GM12878 (cell line): Measurements from ENCODE around the gene PSENEN. TPM values are rescaled to one million over a fixed set of nuclear protein-coding genes. Genes with fewer than 3 reads are reported as not detected.

Experiments used
- ATAC-seq: fragments of 200-7000 bp; cut with Tn5 transposase; 3 replicates; pipeline ENCODE4 v1.9.1; 2020; ENCODE audit warnings: mild to moderate bottlenecking, moderate library complexity
- BruUV-seq: library from RNA; stranded (reverse); fragments of 400-500 nt; replicated peaks from 2 replicates; lab custom pipeline; 2021; lab: Mats Ljungman, UMichigan
- CTCF ChIA-PET: fragments of 300-600 bp; sonication (Branson Sonifier 250); formaldehyde crosslinking; extraction: SDS; loops from one replicate; lab custom pipeline; 2021; ENCODE audit warnings: inconsistent platforms; lab: Yijun Ruan, JAX
- POLR2A ChIA-PET: fragments of 350-600 bp; formaldehyde crosslinking; extraction: SDS; loops from one replicate; lab custom pipeline; 2021; ENCODE audit warnings: inconsistent platforms; lab: Charles Lee
- RAD21 ChIA-PET: fragments of 300-600 bp; sonication (Branson Sonifier 250); formaldehyde crosslinking; loops from one replicate; lab custom pipeline; 2023; ENCODE audit warnings: antibody characterized with exemption; ENCODE audit not compliant: unreplicated experiment; lab: Charles Lee
- SMC1A ChIA-PET: fragments of 300-600 bp; sonication (Branson Sonifier 250); formaldehyde crosslinking; loops from one replicate; lab custom pipeline; 2023; ENCODE audit not compliant: unreplicated experiment, uncharacterized antibody; lab: Charles Lee
- DNase-seq: peaks from one replicate; pipeline ENCODE4 v3.0.0-alpha.2; 2011; ENCODE audit warnings: low read depth, low spot score
- FAIRE-seq: peaks from 3 replicates; lab custom pipeline; 2011; peaks lifted over from hg19 to GRCh38; lab: Jason Lieb, UNC
- H2AFZ ChIP-seq: 2 replicates; pipeline ENCODE4 v1.6.0; 2011; ENCODE audit warnings: low read depth, low read length, control low read depth; ENCODE audit not compliant: control insufficient read depth
- H3K27ac ChIP-seq: 2 replicates; pipeline ENCODE4 v1.5.1; 2011; ENCODE audit warnings: control low read depth; ENCODE audit not compliant: control insufficient read depth, insufficient read depth
- H3K27me3 ChIP-seq, 2 experiments: replicated peaks in 1 of 2; 2 replicates each; pipeline versions ENCODE4 v1.6.0 to v1.6.1; 2011; ENCODE audit warnings: low read length in 1 of 2; ENCODE audit not compliant: control insufficient read depth in 2 of 2, insufficient read depth in 2 of 2
- H3K36me3 ChIP-seq, 2 experiments: 2 replicates each; pipeline ENCODE4 v1.5.1; 2011; ENCODE audit warnings: low read length in 1 of 2; ENCODE audit not compliant: control insufficient read depth in 2 of 2, insufficient read depth in 2 of 2
- H3K4me1 ChIP-seq: 2 replicates; pipeline ENCODE4 v1.6.1; 2011; ENCODE audit warnings: mild to moderate bottlenecking, low read length, moderate library complexity, mixed read lengths; ENCODE audit not compliant: control insufficient read depth, insufficient read depth
- H3K4me2 ChIP-seq: 2 replicates; pipeline ENCODE4 v1.6.0; 2011; ENCODE audit warnings: control low read depth; ENCODE audit not compliant: control insufficient read depth, insufficient read depth
- H3K4me3 ChIP-seq: fragments of 200-600 bp; sonication (generic); 2 replicates; pipeline ENCODE4 v1.5.1; 2016
- H3K79me2 ChIP-seq: 2 replicates; pipeline ENCODE4 v1.6.0; 2011; ENCODE audit warnings: low read length; ENCODE audit not compliant: control insufficient read depth, insufficient read depth
- H3K9ac ChIP-seq: 2 replicates; pipeline ENCODE4 v1.8.0; 2011; ENCODE audit warnings: low read length, control low read depth, mixed read lengths; ENCODE audit not compliant: control insufficient read depth, insufficient read depth
- H3K9me3 ChIP-seq: replicated peaks from 3 replicates; pipeline ENCODE4 v1.5.1; 2011; ENCODE audit warnings: mild to moderate bottlenecking, low read length; ENCODE audit not compliant: control insufficient read depth, insufficient read depth
- H4K20me1 ChIP-seq: 2 replicates; pipeline ENCODE4 v1.6.0; 2011; ENCODE audit not compliant: control insufficient read depth, insufficient read depth
- CHD1 ChIP-seq: IDR thresholded peaks from 2 replicates; pipeline ENCODE4 v1.6.1; 2012; ENCODE audit warnings: low read depth, low read length, improper control_type of control experiment
- NKRF ChIP-seq: fragments of 450-650 bp; conservative IDR thresholded peaks from 2 replicates; pipeline ENCODE4 v1.6.1; 2017; ENCODE audit warnings: mild to moderate bottlenecking, moderate library complexity
- STAT1 ChIP-seq: fragments of 450-650 bp; conservative IDR thresholded peaks from 2 replicates; pipeline ENCODE4 v1.6.1; 2014; ENCODE audit warnings: antibody characterized with exemption, mild to moderate bottlenecking
- ZNF274 ChIP-seq: IDR thresholded peaks from one replicate; pipeline ENCODE4 v1.8.0; 2011; ENCODE audit not compliant: insufficient read length, insufficient read depth
- ZSCAN29 ChIP-seq: fragments of 450-650 bp; IDR thresholded peaks from 2 replicates; pipeline ENCODE4 v1.6.1; 2017; ENCODE audit warnings: mild to moderate bottlenecking, moderate library complexity
- WGBS: methylation state at CpG from one replicate; pipeline ENCODE4 v1.1.6; 2016; ENCODE audit warnings: low lambda C conversion rate; ENCODE audit not compliant: insufficient replicate concordance, insufficient coverage; ENCODE audit errors: missing lambda C conversion rate; 5-methylcytosine and 5-hydroxymethylcytosine counted together
- in situ Hi-C: fragments of 300-500 bp; cut with MboI; formaldehyde crosslinking; loops from 9 replicates; pipeline ENCODE4 v1.14.3; 2018; ENCODE audit warnings: mixed read lengths
- intact Hi-C: fragments of 100-400 bp; cut with micrococcal nuclease; formaldehyde crosslinking; loops from one replicate; pipeline ENCODE4 v1.14.2; 2022; ENCODE audit not compliant: unreplicated experiment
- polyA plus RNA-seq, 11 experiments: library from polyadenylated mRNA; depleted of rRNA in 4 of 11; unstranded in 6 of 11; stranded (reverse) in 5 of 11; fragments of >200 nt; fragmentation: Nextera tagmentation in 4 of 11; fragmentation: Illumina TruSeq in 1 of 11; extraction: Ambion mirVana in 4 of 11; extraction: Trizol in 1 of 11; gene quantifications; 1 replicate in 1 of 11; 2 replicates in 10 of 11; pipeline versions ENCODE4 v1.2.1 to v1.2.3, GENCODE V29; 2011 to 2016; ENCODE audit warnings: inconsistent platforms in 2 of 11, missing spikeins in 2 of 11, low read depth in 1 of 11
- total RNA-seq, 4 experiments: library from RNA; depleted of rRNA in 3 of 4; stranded (reverse); fragments of >200 nt in 3 of 4; fragmentation: Illumina TruSeq in 1 of 4; extraction: Trizol in 1 of 4; gene quantifications; 2 replicates each; pipeline versions ENCODE4 v1.2.1 to v1.2.3, GENCODE V29; 2013 to 2021
- TF ChIP-seq, protein P1 (sequence below): fragments of 450-650 bp; IDR thresholded peaks from 2 replicates; pipeline ENCODE4 v1.6.1; 2017; ENCODE audit warnings: mild to moderate bottlenecking, moderate library complexity

Gene PSENEN
- total and polyA plus RNA-seq, 10 of the 15 experiments (the other 5 are each of a cell fraction or from before 2014, with no cell fraction given), result 14.4 to 178 (median 43.5) TPM

GRCh38 chr19:35713506-35713850 lies 32.0 kb upstream of the PSENEN start:
- Histone ChIP-seq H3K79me2 (peaks cover 53% of the 10 kb centered on the region), H3K27ac (peak overlapping the region; percentile 95), H3K9me3 (no peaks in the 10 kb centered on the region), H2AFZ (no peak overlapping the region), H3K4me1 (peaks cover 43% of the 10 kb centered on the region), H3K4me2 (peak overlapping the region; percentile 99), H3K27me3 (no peaks in the 10 kb centered on the region), H3K4me3 (peak overlapping the region; percentile 82), H4K20me1 (no peaks in the 10 kb centered on the region), H3K36me3 (no peaks in the 10 kb centered on the region; a peak in 1 of 4 replicates), H3K9ac (peak overlapping the region; percentile 77)
- POLR2A ChIA-PET, result interaction anchor here (0.5 to 12.1 kb wide), 7 partner anchors 14 to 367 kb away, joined by 3 to 516 read pairs (median 11); partner anchors contain the start of genes IGFLR1, LIN37, PSENEN and U2AF1L4
- FAIRE-seq (no peak), ATAC-seq (no peak), DNase-seq (no peak)
- intact Hi-C loops, result loop anchor here (5.0 kb wide), 1 partner anchor 189 kb away; the partner anchor contains the start of genes HCST and NFKBID
- in situ Hi-C loops, result no loop called here
- CTCF ChIA-PET, result interaction anchor here (1.1 to 7.3 kb wide), 9 partner anchors 12 to 196 kb away, joined by 3 to 271 read pairs (median 7); partner anchors contain the start of genes IGFLR1, PSENEN and U2AF1L4
- SMC1A ChIA-PET, result interaction anchor here (0.7 to 6.3 kb wide), 8 partner anchors 15 to 336 kb away, joined by 3 to 375 read pairs (median 5); partner anchors contain the start of genes COX6B1, IGFLR1, PSENEN and U2AF1L4
- RAD21 ChIA-PET, result interaction anchor here (1.2 to 6.3 kb wide), 8 partner anchors 14 to 218 kb away, joined by 3 to 430 read pairs (median 11); partner anchors contain the start of genes IGFLR1, LIN37 and ZBTB32
- TSS peak; percentile 90 for BruUV-seq
- TF ChIP-seq CHD1 (0 out of 2 replicates have a peak, but pooled peaks have one; percentile 0), NKRF (0 out of 2 replicates have a peak, but pooled peaks have one; percentile 44), ZSCAN29 (0 out of 2 replicates have a peak, but pooled peaks have one; percentile 24), ZNF274 (no peak), STAT1 (no peak; the same call in 1 of the 2 replicates)
- TF ChIP-seq, protein P1, sequence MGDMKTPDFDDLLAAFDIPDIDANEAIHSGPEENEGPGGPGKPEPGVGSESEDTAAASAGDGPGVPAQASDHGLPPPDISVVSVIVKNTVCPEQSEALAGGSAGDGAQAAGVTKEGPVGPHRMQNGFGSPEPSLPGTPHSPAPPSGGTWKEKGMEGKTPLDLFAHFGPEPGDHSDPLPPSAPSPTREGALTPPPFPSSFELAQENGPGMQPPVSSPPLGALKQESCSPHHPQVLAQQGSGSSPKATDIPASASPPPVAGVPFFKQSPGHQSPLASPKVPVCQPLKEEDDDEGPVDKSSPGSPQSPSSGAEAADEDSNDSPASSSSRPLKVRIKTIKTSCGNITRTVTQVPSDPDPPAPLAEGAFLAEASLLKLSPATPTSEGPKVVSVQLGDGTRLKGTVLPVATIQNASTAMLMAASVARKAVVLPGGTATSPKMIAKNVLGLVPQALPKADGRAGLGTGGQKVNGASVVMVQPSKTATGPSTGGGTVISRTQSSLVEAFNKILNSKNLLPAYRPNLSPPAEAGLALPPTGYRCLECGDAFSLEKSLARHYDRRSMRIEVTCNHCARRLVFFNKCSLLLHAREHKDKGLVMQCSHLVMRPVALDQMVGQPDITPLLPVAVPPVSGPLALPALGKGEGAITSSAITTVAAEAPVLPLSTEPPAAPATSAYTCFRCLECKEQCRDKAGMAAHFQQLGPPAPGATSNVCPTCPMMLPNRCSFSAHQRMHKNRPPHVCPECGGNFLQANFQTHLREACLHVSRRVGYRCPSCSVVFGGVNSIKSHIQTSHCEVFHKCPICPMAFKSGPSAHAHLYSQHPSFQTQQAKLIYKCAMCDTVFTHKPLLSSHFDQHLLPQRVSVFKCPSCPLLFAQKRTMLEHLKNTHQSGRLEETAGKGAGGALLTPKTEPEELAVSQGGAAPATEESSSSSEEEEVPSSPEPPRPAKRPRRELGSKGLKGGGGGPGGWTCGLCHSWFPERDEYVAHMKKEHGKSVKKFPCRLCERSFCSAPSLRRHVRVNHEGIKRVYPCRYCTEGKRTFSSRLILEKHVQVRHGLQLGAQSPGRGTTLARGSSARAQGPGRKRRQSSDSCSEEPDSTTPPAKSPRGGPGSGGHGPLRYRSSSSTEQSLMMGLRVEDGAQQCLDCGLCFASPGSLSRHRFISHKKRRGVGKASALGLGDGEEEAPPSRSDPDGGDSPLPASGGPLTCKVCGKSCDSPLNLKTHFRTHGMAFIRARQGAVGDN, result peak; percentile 76; the same call in 1 of the 2 replicates
- 0% methylated on average over 2 of the region's 2 CpGs for WGBS
